Stimulated activated CD8-positive, alpha-beta memory T cell treated with anti-CD3 and anti-CD28 coated beads, Interleukin-12 subunit alpha, Interleukin-12 subunit beta, amount 100 ng/mL, for 24 hours (primary cell): ENCODE results near the gene ZNF507.
"Not testable (repeated sequence)": the region's sequence is repeated elsewhere in the genome, so short reads cannot be mapped to it uniquely, and the experiment has no call there.

ENCODE experiments used
- DNase-seq: peaks from one replicate; pipeline ENCODE4 v3.0.0-alpha.2; 2020; ENCODE audit errors: extremely low read depth

The ZNF507 gene

DNA sequence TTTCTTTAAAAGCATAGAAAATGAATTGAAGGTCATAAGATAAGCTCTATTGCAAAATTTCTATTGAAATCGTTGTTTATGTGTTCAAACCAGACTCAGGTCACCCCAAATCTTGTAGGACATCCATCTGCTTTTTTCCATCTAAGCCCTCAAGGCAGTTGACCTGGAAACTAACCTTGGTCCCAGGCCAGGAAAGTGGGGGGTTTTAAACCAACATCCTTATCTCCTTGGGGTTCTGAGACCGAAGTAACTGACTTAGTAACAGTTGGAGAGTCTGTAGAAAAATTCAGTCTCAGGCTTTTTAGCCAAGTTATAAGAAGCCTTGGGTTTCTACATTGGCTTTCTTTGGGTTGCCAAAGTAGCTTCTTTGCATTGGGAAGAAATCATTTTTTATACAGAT is 23.4 kb downstream of the ZNF507 start:
- DNase-seq, result no peak

DNA sequence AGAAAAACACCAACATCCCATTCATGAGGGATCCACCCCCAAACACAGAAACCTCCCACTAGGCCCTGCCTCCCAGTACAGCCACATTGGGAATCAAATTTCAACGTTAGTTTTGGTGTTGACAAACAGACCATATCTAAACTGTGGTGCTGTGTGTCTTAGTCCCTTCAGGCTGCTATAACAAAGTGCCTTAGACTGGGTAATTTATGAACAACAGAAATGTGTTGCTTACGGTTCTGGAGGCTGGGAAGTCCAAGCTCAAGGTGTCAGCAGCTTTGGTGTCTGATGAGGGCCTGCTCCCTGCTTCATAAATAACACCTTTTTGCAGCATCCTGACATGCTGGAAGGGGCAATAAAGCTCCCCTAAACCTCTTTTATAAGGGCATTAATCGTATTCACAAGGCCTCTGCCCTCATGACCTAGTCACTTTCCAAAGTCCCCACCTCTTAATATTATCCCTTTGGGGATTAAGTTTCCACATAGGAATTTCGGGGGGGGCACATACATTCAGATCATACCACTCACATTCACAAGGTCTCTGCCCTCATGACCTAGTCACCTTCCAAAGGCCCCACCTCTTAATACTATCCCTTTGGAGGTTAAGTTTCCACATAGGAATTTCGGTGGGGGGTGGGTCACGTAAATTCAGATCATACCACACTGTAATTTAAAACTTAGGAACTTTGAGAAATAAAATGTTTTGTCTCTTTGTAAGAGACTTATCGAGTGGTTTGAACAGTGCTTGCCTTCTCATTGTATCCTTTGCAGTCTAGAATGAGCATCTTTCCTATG is 27.5 kb downstream of the ZNF507 start:
- DNase-seq, result no peak

DNA sequence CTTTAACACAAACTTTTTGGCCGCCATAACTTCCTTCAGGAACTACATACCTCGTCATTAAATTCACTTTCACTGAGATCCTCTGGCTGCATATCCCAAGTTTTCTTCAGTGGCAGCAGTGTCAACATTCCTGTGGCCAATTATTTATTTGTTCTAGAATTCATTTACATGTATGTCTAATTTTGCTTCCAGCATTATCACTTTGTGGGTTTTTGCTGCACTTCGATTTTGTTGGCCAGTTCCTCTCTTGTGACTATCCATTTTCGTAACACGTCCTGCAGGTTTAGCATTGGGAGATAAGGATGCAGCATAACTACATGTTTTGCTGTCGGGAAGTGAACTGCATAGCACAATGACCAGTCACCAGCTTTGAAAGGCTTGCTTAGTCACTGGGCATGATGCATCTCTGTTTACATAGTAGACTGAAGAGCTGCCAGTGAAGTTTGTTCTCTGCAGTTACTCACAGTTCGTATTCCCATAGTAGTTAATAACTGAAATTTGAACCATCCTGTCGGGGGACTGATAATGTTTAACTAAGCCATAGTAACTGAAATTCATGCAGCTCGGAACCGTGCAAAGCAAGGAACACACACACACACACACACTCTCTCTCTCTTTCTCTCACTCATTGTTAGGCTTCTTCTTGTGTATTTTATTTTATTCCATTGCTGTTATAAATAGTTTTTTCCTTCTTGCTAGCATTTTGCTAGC is 28.3 kb downstream of the ZNF507 start:
- no peak for DNase-seq

DNA sequence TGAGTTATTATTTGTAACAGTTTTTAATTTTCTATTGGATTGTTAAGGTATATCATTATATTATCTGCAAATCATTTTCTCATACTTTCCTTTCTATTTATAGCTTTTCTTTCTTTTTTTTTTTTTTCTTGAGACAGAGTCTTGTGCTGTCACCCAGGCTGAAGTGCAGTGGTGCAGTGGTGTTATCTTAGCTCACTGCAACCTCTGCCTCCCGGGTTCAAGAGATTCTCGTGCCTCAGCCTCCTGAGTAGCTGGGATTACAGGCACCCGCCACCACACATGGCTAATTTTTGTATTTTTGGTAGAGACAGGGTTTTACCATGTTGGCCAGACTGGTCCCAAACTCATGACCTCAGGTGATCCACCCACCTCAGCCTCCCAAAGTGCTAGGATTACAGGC is 29.0 kb downstream of the ZNF507 start:
- DNase-seq, result not testable (repeated sequence)

DNA sequence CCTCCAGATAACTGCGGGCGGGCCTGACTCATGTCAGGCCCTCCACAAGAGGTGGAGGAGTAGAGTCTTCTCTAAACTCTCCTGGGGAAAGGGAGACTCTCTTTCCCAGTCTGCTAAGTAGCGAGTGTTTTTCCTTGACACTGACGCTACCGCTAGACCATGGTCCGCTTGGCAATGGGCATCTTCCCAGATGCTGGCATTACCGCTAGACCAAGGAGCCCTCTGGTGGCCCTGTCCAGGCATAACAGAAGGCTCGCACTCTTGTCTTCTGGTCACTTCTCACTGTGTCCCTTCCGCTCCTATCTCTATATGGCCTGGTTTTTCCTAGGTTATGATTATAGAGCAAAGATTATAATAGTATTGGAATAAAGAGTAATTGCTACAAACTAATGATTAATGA is 31.7 kb downstream of the ZNF507 start:
- not testable (repeated sequence) for DNase-seq

DNA sequence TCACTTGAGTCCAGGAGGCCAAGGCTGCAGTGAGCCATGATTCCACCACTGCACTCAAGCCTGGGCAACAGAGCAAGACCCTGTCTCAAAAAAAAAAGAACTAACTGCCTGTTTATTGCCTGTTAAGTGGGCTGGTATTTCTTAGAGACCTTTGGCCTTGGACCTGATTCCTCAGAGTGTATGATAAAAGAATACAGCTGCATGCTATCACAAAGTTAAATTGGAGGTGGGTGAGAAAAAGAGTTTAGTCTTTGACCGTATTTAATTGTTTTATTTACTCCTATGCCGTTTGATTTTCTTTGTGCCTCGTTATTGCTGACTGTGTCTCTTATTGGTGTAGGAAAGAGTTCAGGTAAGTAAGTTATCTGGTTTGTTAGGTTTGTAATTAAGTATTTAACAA is 34.9 kb downstream of the ZNF507 start:
- no peak for DNase-seq

DNA sequence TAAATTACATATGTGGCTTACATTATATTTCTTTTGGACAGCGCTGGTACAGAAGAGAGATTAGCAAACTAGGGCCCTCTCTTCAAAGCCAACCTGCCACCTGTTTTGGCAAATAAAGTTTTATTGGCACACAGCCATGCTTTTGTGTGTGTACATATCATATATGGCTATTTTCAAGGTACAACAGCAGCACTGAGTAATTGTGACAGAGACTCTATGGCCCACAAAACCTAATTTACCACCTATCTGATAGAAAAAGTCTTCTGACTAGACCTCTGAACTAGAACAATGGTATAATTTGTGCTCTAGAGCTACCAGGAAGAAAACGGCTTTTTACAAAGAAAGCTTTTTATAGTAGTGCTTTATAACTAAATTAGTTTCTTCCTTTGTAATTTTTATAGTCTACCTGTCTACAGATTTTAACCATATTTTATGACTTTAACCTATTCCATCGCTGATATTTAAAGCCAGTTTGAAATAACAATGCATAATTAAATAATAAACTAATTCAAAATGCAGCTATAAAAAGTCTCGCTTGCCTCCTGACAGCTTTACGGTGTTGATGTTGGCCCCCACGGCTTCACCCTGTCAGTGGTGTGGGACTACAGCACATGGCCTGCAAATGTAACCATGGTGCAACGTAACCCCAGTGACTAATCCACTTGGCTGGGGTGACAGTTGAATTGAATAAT is 42.4 kb downstream of the ZNF507 start:
- no peak for DNase-seq

DNA sequence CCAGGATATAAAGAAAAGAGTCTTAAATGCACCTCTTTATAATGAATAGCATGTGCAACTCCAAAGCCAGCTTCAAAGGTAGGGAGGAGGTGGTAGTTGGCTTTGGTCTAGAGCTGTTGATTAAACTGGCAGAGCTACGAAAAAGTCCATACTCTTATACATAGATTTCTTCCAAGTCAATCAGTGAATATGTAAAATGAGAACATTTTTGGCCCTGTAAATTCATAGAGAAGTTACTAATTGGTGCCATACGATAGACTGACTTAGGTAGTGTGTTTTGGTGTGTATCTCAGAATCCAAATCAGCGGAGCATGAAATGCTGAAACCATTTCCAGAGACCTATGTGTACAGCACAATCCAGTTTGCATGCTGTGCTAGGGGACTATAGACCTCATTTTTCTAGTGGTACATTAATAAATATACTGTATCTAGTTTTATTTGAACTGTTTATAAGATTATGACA is 43.0 kb downstream of the ZNF507 start:
- no peak for DNase-seq

DNA sequence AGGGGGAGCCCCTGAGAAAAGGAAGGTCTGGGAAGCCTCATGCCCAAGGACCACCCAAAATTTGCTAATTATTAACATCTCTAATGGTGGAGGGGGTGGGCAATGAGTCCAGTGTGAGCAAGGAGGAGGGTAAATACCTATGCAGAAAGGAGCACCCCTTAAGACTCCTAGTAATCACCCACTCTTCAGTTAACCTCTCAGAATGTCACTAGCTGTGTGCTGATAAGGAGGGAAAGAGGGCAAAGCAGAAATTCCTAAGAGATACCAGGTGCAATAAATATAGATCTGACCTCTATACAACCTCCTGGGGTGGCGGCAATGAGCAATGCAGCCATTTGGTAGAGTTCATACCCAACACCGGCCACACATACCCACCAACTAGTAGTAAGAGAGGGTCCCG is 47.5 kb downstream of the ZNF507 start:
- no peak for DNase-seq

DNA sequence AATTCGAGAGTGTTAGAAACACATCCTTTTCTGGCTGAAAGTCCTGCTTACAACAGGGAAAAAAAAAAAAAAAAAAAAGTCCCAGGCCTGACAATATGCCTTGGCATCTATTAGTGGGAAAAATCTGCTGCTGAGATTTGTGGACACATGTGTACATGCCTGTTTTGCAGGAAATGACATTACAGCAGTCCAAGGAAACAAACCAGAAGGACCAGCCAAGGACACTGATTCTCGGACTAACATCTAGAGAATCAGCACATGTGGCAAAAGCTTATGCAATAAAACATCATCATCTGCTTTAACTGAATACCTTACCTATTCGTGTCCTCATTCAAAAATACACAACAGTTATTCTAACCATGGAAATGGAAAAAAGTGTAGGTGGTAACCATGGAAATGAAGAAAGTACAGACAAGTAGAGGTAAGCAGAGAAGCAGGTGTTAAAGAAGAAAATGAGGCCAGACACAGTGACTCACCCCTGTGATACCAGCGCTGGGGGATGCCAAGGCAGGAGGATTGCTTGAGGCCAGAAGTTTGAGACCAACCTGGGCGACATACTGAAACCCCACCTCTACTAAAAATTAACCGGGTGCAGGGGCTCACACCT is 50.7 kb downstream of the ZNF507 start:
- no peak for DNase-seq

DNA sequence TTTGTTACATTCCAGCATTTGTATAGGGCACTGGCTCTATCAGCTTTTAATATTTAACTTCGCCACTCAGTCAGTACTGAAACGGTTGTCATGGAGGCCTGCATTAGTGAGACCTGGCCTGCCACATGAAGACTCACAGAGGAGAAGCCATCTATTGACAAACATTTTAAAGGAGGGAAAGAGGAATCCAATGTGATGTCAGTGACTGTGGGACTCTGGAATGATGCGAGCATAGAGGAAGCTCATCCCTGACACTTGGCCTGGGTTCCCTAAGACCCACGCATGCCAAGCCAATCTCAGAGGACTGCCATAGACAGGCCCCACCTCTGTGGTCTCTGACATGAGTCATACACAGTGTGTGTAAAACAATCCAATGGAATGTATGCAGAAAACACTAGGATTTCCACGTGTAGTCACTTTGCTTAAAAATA is 52.3 kb downstream of the ZNF507 start:
- no peak for DNase-seq

DNA sequence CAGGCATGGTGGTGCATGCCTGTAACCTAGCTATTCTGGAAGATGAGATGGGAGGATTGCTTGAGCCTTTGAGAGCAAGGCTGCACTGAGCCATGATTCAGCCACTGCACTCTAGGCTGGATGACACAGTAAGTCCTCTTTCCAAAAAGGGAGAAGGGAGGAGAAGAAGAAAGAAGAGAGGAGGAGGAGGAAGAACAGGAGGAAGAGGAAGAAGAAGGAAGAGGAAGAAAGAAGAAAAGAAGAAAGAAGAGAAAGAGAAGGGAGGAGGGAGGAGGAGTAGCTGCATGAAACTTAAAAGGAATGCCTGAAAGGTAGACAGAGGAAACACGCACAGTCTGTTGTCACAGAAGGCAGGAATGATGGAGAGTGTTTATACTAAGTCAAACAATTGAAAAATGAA is 56.6 kb downstream of the ZNF507 start:
- DNase-seq, result no peak

DNA sequence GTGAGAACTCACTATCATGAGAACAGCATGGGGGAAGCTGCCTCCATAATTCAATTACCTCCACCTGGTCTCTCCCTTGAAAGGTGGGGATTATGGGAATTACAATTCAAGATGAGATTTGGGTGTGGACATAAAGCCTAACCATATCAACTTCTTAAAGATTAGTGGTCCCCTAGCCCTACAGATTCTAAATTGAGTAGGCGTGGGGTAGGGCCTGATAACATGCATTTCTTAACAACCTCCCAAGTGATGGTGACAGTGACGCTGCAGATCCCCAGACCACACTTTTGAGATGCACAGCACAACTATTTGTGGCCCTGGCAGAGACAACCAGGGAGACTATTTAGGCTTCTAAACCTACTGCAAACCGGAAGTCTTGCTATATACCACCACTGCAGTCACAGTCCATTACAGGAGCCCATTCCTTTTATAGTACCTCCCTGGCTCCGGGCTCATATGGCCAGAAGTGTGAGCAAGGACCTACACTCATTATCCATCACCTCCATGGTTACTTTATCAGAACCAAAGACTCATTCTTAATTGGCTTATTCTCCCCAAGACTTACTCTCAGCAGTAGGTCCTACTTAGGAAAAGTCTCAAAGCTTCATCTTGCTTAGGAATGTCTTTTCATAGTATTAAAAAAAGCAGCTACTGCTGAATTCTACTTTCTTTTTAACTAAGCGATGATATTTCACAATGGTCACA is 58.0 kb downstream of the ZNF507 start:
- no peak for DNase-seq

DNA sequence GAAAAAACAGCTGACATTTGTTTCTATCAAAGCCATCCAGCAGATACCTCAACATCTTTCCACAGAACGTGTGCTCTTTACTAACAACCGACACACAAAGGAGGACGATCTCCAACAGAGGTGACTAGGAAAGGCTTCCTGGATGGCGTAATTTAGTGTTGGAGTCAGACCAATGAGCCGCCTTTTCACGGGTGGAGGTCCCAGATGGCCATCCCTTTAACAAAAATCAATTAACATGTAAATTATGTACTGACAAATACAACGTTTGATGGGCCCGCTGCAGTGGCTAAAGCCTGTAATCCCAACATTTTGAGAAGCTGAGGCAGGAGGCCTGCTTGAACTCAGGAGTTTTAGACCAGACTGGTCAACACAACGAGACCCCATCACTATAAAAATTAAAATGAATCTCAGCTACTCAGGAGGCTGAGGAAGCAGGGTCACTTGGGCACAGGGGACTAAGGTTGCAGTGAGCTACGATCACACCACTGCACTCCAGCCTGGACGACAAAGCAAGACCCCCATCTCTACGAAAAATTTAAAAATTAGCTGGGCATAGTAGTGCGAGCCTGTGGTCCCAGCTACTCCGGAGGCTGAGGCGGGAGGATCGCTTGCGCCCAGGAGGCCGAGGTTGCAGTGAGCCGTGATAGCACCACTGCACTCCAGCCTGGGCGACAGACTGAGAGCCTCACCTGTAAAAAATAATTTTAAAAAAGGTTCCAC is 59.0 kb downstream of the ZNF507 start:
- no peak for DNase-seq

DNA sequence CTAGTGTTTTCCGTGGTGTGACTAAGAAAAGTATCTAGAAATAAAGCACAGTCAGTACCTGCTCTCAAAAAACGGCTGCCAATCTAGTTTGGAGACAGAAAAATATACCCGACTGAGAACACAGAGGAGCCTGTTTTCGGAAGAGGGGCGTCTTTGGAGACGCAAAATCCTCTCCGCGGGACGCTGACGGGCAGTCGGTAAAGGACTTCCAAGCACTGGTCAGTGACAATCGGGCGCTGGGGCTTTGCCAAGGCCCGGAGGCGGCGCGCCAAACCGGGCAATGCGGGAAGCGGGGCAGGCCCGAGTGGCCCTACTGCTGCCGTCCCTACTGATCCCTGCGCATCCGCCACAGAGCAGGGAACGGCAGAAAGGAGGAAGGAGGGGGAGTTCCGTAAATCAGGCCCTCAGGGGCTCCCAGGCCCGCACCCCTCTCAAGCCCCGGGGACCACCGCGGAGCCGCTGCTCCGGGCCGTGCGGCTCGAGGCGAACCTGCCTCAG is 59.6 kb downstream of the ZNF507 start:
- DNase-seq, result no peak

DNA sequence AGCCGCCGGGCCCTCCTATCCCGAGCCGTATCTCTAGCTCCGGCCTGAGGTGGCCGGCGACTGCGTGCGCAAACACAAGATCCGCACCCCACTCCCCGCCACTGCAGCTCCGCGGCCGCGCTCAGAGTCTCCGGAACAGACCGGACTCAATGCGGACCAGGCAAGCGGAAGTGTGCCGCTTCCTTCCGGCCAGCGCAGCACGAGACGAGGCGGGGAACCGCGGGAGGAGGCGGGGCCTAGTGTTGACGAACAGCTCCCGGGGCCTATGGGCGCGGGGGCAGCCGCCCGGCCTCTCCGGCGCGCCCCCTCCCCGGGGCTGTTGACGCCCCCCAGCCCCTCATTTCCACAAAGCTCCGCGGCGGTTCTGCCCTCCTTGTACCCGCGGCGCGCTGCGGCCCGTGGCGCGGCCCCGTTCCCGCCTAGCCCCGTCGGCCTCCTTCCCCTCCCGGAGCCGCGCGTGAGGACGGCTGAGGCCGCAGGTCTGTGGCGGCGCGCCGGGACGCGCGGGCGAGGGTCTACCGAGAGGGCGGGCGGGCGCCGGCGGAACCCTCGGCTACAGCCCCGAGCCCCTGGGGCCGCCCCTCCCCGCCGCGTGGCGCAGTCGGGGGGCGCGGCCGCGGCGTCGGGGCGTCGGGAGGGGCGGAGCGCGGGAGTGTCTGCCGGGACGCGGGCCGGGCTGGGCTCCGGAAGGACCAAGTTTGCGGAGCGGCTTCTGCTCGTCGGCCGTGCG is 60.2 kb downstream of the ZNF507 start, which contains the start of gene DPY19L3:
Gene DPY19L3 (plus strand): TSS at position 340 of the 730 bp plus-strand sequence. CDS start 2,484 bp downstream, outside the sequence.
- peak; percentile 80 for DNase-seq

DNA sequence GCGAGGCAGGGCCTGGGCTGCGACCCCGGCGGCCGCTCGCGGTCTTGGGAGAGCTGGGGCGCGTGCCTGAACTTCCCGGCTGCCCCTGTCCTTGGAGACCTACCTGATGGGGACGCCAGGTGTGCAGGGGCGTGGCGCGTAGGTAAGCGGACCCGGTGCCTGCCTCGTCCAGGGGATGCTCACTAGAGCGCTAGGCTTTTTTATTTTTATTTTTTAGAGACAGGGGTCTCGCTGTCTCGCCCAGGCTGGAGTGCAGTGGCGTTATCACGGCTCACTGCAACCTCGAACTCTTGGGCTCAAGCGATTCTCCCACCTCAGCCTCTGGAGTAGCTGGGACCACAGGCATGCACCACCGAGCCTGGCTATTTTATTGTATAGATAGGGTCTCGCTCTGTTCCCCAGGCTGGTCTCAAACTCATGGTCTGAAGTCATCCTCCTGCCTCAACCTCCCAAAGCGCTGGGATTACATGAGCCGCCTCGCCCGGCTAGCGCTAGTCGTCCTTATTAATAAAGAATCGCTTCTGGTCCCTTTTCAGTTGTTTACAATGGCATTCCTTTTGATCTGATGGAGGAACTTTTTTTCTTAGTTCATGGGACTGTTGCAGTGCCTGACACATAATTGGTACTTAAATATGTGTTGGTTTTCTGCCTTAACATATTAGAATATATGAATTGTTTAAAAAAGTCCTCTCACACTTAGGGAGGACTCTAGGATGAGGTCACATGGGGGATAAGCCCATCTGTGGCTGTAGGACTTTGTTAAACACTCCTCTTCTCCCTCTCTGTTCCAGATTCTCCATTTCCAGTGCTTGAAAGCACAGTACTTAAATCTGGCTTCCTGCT is 61.0 kb downstream of the ZNF507 start:
- DNase-seq, result no peak

DNA sequence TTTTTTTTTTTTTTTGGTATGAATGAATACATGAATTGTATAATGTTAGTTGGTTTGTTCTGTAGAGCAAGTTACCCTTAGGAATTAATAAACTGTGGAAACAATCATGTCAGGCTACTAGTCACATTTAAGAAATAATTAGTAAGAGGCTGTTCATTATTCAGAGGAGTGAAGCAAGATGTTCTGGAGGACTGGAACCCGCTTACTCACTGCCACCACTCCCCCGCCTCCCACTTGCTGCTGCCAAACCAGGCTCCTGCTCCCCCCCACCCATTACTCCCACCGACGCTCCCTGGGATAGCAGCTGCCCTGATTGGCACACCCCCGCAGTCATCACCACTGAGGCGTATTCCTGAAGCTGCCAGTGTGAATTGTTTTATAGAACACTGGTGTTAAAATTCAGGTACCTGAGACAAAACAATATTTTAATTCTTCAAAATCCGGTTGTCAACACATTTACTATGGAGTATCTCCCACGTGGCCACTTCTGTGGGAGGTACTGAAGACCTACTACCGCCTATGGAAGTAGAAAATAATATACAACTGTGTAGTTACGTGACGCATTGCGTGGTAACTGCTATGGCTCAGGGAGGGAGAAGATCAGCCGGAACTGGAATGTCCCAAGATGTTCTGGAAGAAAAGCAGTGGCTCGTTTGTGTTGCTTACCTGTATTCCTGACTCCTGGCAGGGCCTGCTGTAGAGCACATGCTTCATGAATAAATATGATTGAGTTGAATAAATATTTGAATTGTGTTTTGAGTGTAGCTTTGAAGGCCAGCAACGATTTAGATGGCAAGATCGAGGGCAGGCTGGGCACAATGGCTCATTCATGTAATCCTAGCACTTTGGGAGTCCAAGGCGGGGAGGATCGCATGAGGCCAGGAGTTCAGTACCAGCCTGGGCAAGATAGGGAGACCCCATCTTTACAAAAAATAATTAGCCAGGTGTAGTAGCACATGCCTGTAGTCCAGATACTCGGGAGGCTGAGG is 61.9 kb downstream of the ZNF507 start:
- no peak for DNase-seq
